ENCODE data around the gene ECSIT.

Gene ECSIT

GRCh38 chr19:11550265-11550664 lies 21.3 kb upstream of the ECSIT start:
- DNase-seq: no peak

- DNase-seq: no peak
Observed at GRCh38 chr19:11549386-11549953, 20.5 kb upstream of the ECSIT start.

- no peak for DNase-seq
Observed at GRCh38 chr19:11547929-11548700, 19.2 kb upstream of the ECSIT start.

GRCh38 chr19:11541238-11541637 lies 12.3 kb upstream of the ECSIT start:
- DNase-seq: no peak

- DNase-seq: no peak
Observed at GRCh38 chr19:11540645-11541044, 11.7 kb upstream of the ECSIT start.

- DNase-seq: no peak
Observed at GRCh38 chr19:11539495-11540365, 10.8 kb upstream of the ECSIT start.

GRCh38 chr19:11538232-11539036 lies 9.5 kb upstream of the ECSIT start, which contains the start of gene CNN1:
CNN1 (plus strand) TSS chr19:11538851; CDS start chr19:11538928, 77 bp downstream.
- DNase-seq: no peak

GRCh38 chr19:11535792-11536595 lies 7.1 kb upstream of the ECSIT start:
- peak; percentile 97 for DNase-seq

GRCh38 chr19:11534948-11535347 lies 6.0 kb upstream of the ECSIT start:
- no peak for DNase-seq

- DNase-seq: no peak
Observed at GRCh38 chr19:11534538-11534937, 5.6 kb upstream of the ECSIT start.

- DNase-seq: peak; percentile 67
Observed at GRCh38 chr19:11530432-11530831, 1.5 kb upstream of the ECSIT start.

GRCh38 chr19:11519138-11519537 lies 9.8 kb downstream of the ECSIT start:
- DNase-seq: no peak

- DNase-seq: no peak
Observed at GRCh38 chr19:11513946-11514345, 15.0 kb downstream of the ECSIT start.

- DNase-seq: no peak
Observed at GRCh38 chr19:11510444-11510843, 18.5 kb downstream of the ECSIT start.

- no peak for DNase-seq
Observed at GRCh38 chr19:11507370-11508078, 21.4 kb downstream of the ECSIT start.

GRCh38 chr19:11506967-11507366 lies 22.0 kb downstream of the ECSIT start:
- DNase-seq: no peak

- no peak for DNase-seq
Observed at GRCh38 chr19:11506101-11506555, 22.8 kb downstream of the ECSIT start.

- peak; percentile 97 for DNase-seq
Observed at GRCh38 chr19:11505504-11506100, 23.3 kb downstream of the ECSIT start, which contains the start of gene ZNF653. ZNF653 (minus strand) TSS chr19:11505839; CDS start chr19:11505786, 53 bp downstream.

GRCh38 chr19:11505032-11505503 lies 23.9 kb downstream of the ECSIT start:
- peak; percentile 96 for DNase-seq

GRCh38 chr19:11504502-11505031 lies 24.4 kb downstream of the ECSIT start:
- DNase-seq: no peak
